ENCODE measurements around the gene RPS6KA4.
"Not testable (repeated sequence)": the region's sequence is repeated elsewhere in the genome, so short reads cannot be mapped to it uniquely, and the experiment has no call there.

The RPS6KA4 gene

GRCh38 chr11:64320556-64320955, 38.4 kb upstream of the RPS6KA4 start:
- Mint-ChIP-seq H3K4me3 (no peak overlapping the region), H3K27me3 (ENCODE audit: low read depth) (no peaks in the 10 kb centered on the region), H3K36me3 (ENCODE audit: low read depth) (peaks cover 24% of the 10 kb centered on the region), H3K4me1 (ENCODE audit: low read depth) (peaks cover 21% of the 10 kb centered on the region), H3K27ac (no peak overlapping the region), H3K9me3 (no peaks in the 10 kb centered on the region)
- no peak for DNase-seq (ENCODE audit: low spot score)

- H3K4me1 Mint-ChIP-seq (ENCODE audit: low read depth), result peaks cover 21% of the 10 kb centered on the region
- H3K27ac Mint-ChIP-seq, result no peak overlapping the region
- no peaks in the 10 kb centered on the region for H3K9me3 Mint-ChIP-seq
- DNase-seq (ENCODE audit: low spot score), result no peak
- H3K36me3 Mint-ChIP-seq (ENCODE audit: low read depth), result peaks cover 24% of the 10 kb centered on the region
- H3K4me3 Mint-ChIP-seq, result no peak overlapping the region
- no peaks in the 10 kb centered on the region for H3K27me3 Mint-ChIP-seq (ENCODE audit: low read depth)
These were observed 37.9 kb upstream of the RPS6KA4 start for GRCh38 chr11:64321026-64321425.

GRCh38 chr11:64321533-64321932, 37.4 kb upstream of the RPS6KA4 start:
- no peak overlapping the region for H3K4me3 Mint-ChIP-seq
- no peak overlapping the region for H3K27ac Mint-ChIP-seq
- DNase-seq (ENCODE audit: low spot score), result no peak
- H3K4me1 Mint-ChIP-seq (ENCODE audit: low read depth), result peaks cover 18% of the 10 kb centered on the region
- peaks cover 21% of the 10 kb centered on the region for H3K36me3 Mint-ChIP-seq (ENCODE audit: low read depth)
- no peaks in the 10 kb centered on the region for H3K9me3 Mint-ChIP-seq
- H3K27me3 Mint-ChIP-seq (ENCODE audit: low read depth), result no peaks in the 10 kb centered on the region

GRCh38 chr11:64322925-64323260, 36.1 kb upstream of the RPS6KA4 start:
- no peak overlapping the region for H3K27ac Mint-ChIP-seq
- no peak overlapping the region for H3K4me3 Mint-ChIP-seq
- no peaks in the 10 kb centered on the region for H3K27me3 Mint-ChIP-seq (ENCODE audit: low read depth)
- H3K9me3 Mint-ChIP-seq, result no peaks in the 10 kb centered on the region
- H3K4me1 Mint-ChIP-seq (ENCODE audit: low read depth), result peaks cover 10% of the 10 kb centered on the region
- DNase-seq (ENCODE audit: low spot score), result no peak
- peaks cover 11% of the 10 kb centered on the region for H3K36me3 Mint-ChIP-seq (ENCODE audit: low read depth)

- Mint-ChIP-seq H3K36me3 (ENCODE audit: low read depth) (peaks cover 9% of the 10 kb centered on the region), H3K9me3 (no peaks in the 10 kb centered on the region), H3K27ac (no peak overlapping the region), H3K4me3 (no peak overlapping the region), H3K4me1 (ENCODE audit: low read depth) (peaks cover 10% of the 10 kb centered on the region), H3K27me3 (ENCODE audit: low read depth) (no peaks in the 10 kb centered on the region)
- DNase-seq (ENCODE audit: low spot score), result no peak
These were observed 35.6 kb upstream of the RPS6KA4 start for GRCh38 chr11:64323373-64323772.

GRCh38 chr11:64323984-64324383, 35.0 kb upstream of the RPS6KA4 start:
- H3K4me3 Mint-ChIP-seq; H3K27ac Mint-ChIP-seq; H3K9me3 Mint-ChIP-seq; H3K36me3 Mint-ChIP-seq (ENCODE audit: low read depth); H3K4me1 Mint-ChIP-seq (ENCODE audit: low read depth); DNase-seq (ENCODE audit: low spot score); H3K27me3 Mint-ChIP-seq (ENCODE audit: low read depth): not testable (repeated sequence)

- no peaks in the 10 kb centered on the region for H3K27me3 Mint-ChIP-seq (ENCODE audit: low read depth)
These were observed 34.1 kb upstream of the RPS6KA4 start for GRCh38 chr11:64324692-64325469.

GRCh38 chr11:64327375-64327774, 31.6 kb upstream of the RPS6KA4 start:
- no peak for DNase-seq (ENCODE audit: low spot score)
- H3K27ac Mint-ChIP-seq, result no peak overlapping the region
- peaks cover 6% of the 10 kb centered on the region for H3K4me1 Mint-ChIP-seq (ENCODE audit: low read depth)
- H3K27me3 Mint-ChIP-seq (ENCODE audit: low read depth), result no peaks in the 10 kb centered on the region
- H3K36me3 Mint-ChIP-seq (ENCODE audit: low read depth), result no peaks in the 10 kb centered on the region
- no peaks in the 10 kb centered on the region for H3K9me3 Mint-ChIP-seq
- H3K4me3 Mint-ChIP-seq, result no peak overlapping the region

More at GRCh38 chr11:64324692-64325469, 34.1 kb upstream of the RPS6KA4 start:
- Mint-ChIP-seq H3K9me3 (no peaks in the 10 kb centered on the region), H3K27ac (no peak overlapping the region), H3K4me3 (no peak overlapping the region), H3K4me1 (ENCODE audit: low read depth) (peaks cover 4% of the 10 kb centered on the region), H3K36me3 (ENCODE audit: low read depth) (peaks cover 7% of the 10 kb centered on the region)
- DNase-seq (ENCODE audit: low spot score), result no peak

- H3K27ac Mint-ChIP-seq, result no peak overlapping the region
- no peak for DNase-seq (ENCODE audit: low spot score)
- no peaks in the 10 kb centered on the region for H3K9me3 Mint-ChIP-seq
- no peaks in the 10 kb centered on the region for H3K36me3 Mint-ChIP-seq (ENCODE audit: low read depth)
- H3K27me3 Mint-ChIP-seq (ENCODE audit: low read depth), result no peaks in the 10 kb centered on the region
- peaks cover 6% of the 10 kb centered on the region for H3K4me1 Mint-ChIP-seq (ENCODE audit: low read depth)
- H3K4me3 Mint-ChIP-seq, result no peak overlapping the region
These were observed 31.0 kb upstream of the RPS6KA4 start for GRCh38 chr11:64327993-64328392.

- no peaks in the 10 kb centered on the region for H3K9me3 Mint-ChIP-seq
- H3K4me3 Mint-ChIP-seq, result no peak overlapping the region
- no peaks in the 10 kb centered on the region for H3K27me3 Mint-ChIP-seq (ENCODE audit: low read depth)
- no peak for DNase-seq (ENCODE audit: low spot score)
- no peak overlapping the region for H3K27ac Mint-ChIP-seq
- H3K4me1 Mint-ChIP-seq (ENCODE audit: low read depth), result peaks cover 13% of the 10 kb centered on the region
- peaks cover 9% of the 10 kb centered on the region for H3K36me3 Mint-ChIP-seq (ENCODE audit: low read depth)
These were observed 28.1 kb upstream of the RPS6KA4 start for GRCh38 chr11:64330888-64331287.

- no peaks in the 10 kb centered on the region for H3K27me3 Mint-ChIP-seq (ENCODE audit: low read depth)
- H3K36me3 Mint-ChIP-seq (ENCODE audit: low read depth), result peaks cover 9% of the 10 kb centered on the region
- H3K4me3 Mint-ChIP-seq, result peak overlapping the region; percentile 11
- peak; percentile 88 for DNase-seq (ENCODE audit: low spot score)
- peaks cover 13% of the 10 kb centered on the region for H3K4me1 Mint-ChIP-seq (ENCODE audit: low read depth)
- H3K9me3 Mint-ChIP-seq, result no peaks in the 10 kb centered on the region
- peak overlapping the region; percentile 78 for H3K27ac Mint-ChIP-seq
These were observed 27.2 kb upstream of the RPS6KA4 start for GRCh38 chr11:64331569-64332371.

- DNase-seq (ENCODE audit: low spot score), result no peak
- H3K9me3 Mint-ChIP-seq, result no peaks in the 10 kb centered on the region
- no peak overlapping the region for H3K4me3 Mint-ChIP-seq
- no peaks in the 10 kb centered on the region for H3K27me3 Mint-ChIP-seq (ENCODE audit: low read depth)
- H3K36me3 Mint-ChIP-seq (ENCODE audit: low read depth), result peaks cover 17% of the 10 kb centered on the region
- no peak overlapping the region for H3K27ac Mint-ChIP-seq
- peaks cover 17% of the 10 kb centered on the region for H3K4me1 Mint-ChIP-seq (ENCODE audit: low read depth)
These were observed 25.4 kb upstream of the RPS6KA4 start for GRCh38 chr11:64333556-64333955.

GRCh38 chr11:64334764-64335735, 23.9 kb upstream of the RPS6KA4 start:
- Mint-ChIP-seq H3K36me3 (ENCODE audit: low read depth) (peaks cover 28% of the 10 kb centered on the region), H3K27ac (peak overlapping the region; percentile 61), H3K27me3 (ENCODE audit: low read depth) (no peaks in the 10 kb centered on the region), H3K4me1 (ENCODE audit: low read depth) (peaks cover 29% of the 10 kb centered on the region), H3K4me3 (no peak overlapping the region), H3K9me3 (no peaks in the 10 kb centered on the region)
- DNase-seq (ENCODE audit: low spot score), result peak; percentile 63
